Spinal cord (tissue), 10 donors: ENCODE results near the gene RET. TPM values are rescaled to one million over a fixed set of nuclear protein-coding genes. Genes with fewer than 3 reads are reported as not detected.

Experiments used
- DNase-seq, 6 donors: peaks; one replicate each; pipeline versions ENCODE4 v3.0.0 to v3.0.0-alpha.2; 2013 to 2015; ENCODE audit warnings: low spot score in 6 of 6, low read depth in 4 of 6
- H3K27ac ChIP-seq: one replicate; pipeline ENCODE4 v1.5.1; 2013; ENCODE audit warnings: low read depth, low read length, control low read depth
- H3K27me3 ChIP-seq: one replicate; pipeline ENCODE4 v1.6.1; 2013; ENCODE audit warnings: low read length; ENCODE audit not compliant: control insufficient read depth, insufficient read depth
- H3K36me3 ChIP-seq: one replicate; pipeline ENCODE4 v1.6.1; 2013; ENCODE audit warnings: low read length; ENCODE audit not compliant: control insufficient read depth, insufficient read depth
- H3K4me1 ChIP-seq: one replicate; pipeline ENCODE4 v1.6.1; 2013; ENCODE audit warnings: low read length; ENCODE audit not compliant: control insufficient read depth, insufficient read depth
- H3K4me3 ChIP-seq: one replicate; pipeline ENCODE4 v1.5.1; 2013; ENCODE audit warnings: low read depth, low read length, control low read depth
- H3K9me3 ChIP-seq: one replicate; pipeline ENCODE4 v1.6.1; 2013; ENCODE audit warnings: low read length; ENCODE audit not compliant: control insufficient read depth, insufficient read depth
- WGBS: methylation state at CpG from one replicate; pipeline ENCODE4 v1.1.5; 2013; ENCODE audit warnings: missing lambda C conversion rate; ENCODE audit not compliant: insufficient coverage; 5-methylcytosine and 5-hydroxymethylcytosine counted together
- polyA plus RNA-seq, 2 donors: library from polyadenylated mRNA; unstranded; fragments of 120-200 nt; gene quantifications; one replicate each; pipeline ENCODE4 v1.2.1, GENCODE V29; 2013; ENCODE audit not compliant: insufficient read length in 2 of 2
- total RNA-seq, 2 donors: library from RNA; depleted of rRNA in 1 of 2; stranded (reverse); fragments of 120-200 nt in 1 of 2; fragments of >200 nt in 1 of 2; gene quantifications; one replicate each; pipeline versions ENCODE4 v1.2.3 to v1.2.4, GENCODE V29; 2013 to 2014
- donor health status: healthy.

Gene RET
- total and polyA plus RNA-seq, 4 donors = 9.5 to 49.9 (median 38.4) TPM

DNA sequence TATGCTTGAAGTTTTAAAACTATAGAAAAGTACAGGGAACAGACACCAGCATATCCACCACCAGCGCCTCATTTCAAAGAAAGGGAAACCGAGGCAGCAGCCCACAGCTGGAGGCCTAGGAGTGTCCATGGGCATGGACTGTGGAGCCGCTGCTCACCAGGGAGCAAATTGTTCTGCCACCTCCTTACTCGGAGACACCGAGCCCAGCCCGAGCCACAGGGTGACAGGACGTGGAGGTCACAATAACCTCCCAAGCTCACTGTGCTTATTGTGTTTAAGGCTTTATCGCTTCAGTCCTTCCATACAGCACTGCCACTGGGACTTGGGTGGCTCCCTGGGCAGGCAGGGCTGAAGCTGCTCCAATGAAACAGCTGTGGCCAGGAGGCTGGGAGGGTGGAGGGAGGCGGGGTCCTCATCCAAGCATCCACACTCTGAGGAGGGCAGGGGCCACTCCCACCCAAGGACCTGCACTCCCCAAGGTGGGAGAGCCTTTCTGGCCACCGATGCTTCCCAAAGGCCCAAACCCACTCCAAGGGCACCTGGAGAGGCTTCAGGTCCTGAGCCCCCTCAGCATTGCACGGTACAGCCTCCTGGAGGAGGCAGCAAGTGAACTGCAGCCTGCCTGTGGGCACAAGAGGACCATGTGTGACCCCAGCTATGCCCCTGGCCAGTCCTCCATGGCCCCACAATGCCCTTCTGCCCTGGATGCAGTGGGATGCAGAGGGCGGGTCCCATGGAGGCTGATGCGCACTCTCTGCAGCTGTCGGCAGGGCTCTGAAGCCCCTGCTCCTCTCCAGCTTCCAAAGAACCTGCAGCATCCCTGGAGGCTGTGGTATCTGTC is 38.7 kb upstream of the RET start:
- H3K36me3 ChIP-seq = no peaks in the 10 kb centered on the region
- H3K4me1 ChIP-seq = no peaks in the 10 kb centered on the region
- H3K9me3 ChIP-seq = no peaks in the 10 kb centered on the region
- 86% methylated on average over 9 of the region's 14 CpGs for WGBS
- no peak for DNase-seq
- no peaks in the 10 kb centered on the region for H3K27me3 ChIP-seq
- H3K27ac ChIP-seq = no peak overlapping the region
- H3K4me3 ChIP-seq = no peak overlapping the region

DNA sequence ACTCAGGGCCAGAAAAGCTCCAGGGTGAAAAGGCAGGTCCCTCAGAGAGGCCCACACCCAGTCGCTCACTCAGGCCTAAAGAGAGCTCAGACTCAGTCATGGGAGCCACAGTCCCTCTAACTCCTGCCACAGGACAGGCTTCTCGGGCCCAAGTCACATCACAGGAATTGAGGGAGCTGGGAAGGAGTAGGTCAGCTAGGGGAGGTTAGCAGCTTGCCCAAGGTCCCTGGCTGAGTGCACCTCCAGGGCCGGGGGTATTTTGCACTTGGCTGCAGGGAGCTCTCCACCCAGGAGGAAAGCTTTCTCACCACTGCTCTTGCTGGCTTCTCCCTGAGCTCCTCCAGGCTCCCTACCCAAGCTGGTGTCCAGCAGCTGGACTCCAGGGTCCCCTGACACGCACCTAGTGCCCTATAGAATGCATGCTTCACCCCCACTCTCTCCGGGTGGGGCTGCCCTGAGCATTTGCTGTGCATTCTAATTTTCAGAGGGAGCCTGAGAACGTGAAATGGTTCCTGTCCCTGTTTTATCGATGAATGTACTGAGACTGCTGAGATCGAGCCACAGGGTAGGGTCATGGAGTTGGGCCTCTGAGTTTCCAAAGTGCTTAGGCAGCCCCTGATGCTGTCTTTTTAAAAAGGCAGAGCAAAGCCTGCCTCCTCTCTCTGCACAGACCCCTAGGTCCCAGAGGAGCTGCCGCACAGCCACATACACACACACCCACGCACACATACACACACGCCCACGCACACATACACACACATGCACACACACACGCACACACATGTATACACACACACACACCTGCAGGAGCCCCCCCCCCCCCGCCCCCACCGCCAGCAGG is 37.9 kb upstream of the RET start:
- Histone ChIP-seq H3K9me3 (no peaks in the 10 kb centered on the region), H3K36me3 (no peaks in the 10 kb centered on the region), H3K27me3 (no peaks in the 10 kb centered on the region), H3K27ac (no peak overlapping the region), H3K4me1 (peaks cover 3% of the 10 kb centered on the region), H3K4me3 (no peak overlapping the region)
- 78% methylated on average over 8 of the region's 15 CpGs for WGBS
- no peak for DNase-seq

GRCh38 chr10:43039624-43040481 is 37.0 kb upstream of the RET start:
- Histone ChIP-seq H3K4me1 (peaks cover 11% of the 10 kb centered on the region), H3K36me3 (no peaks in the 10 kb centered on the region), H3K27ac (no peak overlapping the region), H3K9me3 (no peaks in the 10 kb centered on the region), H3K27me3 (no peaks in the 10 kb centered on the region), H3K4me3 (no peak overlapping the region)
- DNase-seq = no peak
- WGBS = 82% methylated on average over 21 of the region's 21 CpGs

DNA sequence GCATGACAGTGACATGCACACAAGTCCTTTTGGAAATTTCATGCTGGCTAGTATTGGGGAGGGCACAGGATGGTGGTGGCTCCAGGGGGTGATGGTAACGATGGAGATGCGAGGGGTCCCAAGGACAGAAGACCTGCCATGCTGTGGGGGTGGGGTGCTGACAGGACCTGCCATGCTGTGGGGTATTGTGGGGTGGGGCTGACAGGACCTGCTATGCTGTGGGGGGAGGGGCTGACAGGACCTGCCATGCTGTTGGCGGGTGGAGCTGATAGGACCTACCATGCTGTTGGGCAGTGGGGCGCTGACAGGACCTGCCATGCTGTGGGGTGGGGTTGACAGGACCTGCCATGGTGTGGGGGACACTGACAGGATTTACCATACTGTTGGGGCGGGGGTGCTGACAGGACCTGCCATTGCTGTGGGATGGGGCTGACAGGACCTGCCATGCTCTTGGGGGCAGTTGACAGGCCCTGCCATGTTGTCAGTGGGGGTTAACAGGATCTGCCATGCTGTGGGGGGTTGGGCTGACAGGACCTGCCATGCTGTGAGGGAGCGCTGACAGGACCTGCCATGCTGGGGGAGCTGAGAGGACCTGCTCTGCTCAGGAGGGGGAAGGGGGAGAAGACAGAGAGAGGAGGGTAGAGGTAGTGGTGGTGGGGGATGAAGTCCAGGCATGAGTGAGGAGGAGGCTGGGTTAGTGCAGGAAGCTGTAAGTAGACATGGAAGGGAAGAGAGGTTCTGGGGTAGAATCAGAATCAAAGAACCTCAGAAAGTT is 36.2 kb upstream of the RET start:
- Histone ChIP-seq H3K27ac (no peak overlapping the region), H3K27me3 (no peaks in the 10 kb centered on the region), H3K4me1 (peaks cover 15% of the 10 kb centered on the region), H3K36me3 (no peaks in the 10 kb centered on the region), H3K9me3 (no peaks in the 10 kb centered on the region), H3K4me3 (no peak overlapping the region)
- DNase-seq = no peak
- WGBS = 93% methylated on average over 6 of the region's 6 CpGs

DNA sequence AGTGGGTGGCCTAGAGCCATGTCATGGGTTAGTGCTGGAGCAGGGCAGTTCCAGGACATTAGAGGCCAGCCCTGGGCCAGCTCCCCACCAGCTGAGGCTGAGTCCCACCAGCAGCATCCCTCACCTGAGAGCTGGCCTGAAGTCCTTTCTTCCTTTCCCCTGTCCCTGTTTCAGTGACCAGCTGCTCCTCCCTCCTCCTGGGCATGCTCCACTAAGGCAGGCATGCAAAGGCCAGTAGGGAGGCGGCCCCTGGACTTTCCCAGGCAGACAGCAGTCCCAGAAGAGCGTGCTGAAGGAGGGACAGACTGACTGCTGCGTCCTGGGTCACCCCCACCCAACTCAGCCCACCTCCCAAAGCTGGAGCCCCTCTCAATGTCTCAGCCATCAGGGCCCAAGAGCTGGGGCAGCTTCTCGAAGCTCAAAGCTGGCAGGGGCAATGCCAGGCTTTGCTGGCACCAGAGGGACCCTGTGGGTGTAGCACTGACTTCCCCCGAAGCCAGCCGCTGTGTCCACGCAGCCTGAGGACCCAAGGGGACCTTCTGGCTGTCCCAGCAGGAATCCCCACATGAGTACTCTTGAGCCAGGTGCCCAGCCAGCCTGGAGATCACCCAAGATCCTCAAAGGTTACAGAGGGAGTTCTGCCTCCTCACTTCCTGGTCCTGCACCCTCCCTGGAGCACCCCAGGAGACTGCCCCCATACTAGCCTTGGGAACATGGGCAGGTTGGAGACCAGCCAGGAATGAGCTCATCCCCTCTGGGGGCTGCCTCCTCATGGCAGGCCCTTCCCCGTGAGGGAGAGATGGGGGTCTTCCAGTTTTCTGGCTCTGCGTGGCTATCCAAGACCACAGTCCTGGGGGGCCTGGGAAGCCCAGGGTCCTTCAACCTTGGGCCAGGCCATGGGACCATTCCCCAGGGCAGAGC is 35.2 kb upstream of the RET start:
- H3K27ac ChIP-seq = no peak overlapping the region

DNA sequence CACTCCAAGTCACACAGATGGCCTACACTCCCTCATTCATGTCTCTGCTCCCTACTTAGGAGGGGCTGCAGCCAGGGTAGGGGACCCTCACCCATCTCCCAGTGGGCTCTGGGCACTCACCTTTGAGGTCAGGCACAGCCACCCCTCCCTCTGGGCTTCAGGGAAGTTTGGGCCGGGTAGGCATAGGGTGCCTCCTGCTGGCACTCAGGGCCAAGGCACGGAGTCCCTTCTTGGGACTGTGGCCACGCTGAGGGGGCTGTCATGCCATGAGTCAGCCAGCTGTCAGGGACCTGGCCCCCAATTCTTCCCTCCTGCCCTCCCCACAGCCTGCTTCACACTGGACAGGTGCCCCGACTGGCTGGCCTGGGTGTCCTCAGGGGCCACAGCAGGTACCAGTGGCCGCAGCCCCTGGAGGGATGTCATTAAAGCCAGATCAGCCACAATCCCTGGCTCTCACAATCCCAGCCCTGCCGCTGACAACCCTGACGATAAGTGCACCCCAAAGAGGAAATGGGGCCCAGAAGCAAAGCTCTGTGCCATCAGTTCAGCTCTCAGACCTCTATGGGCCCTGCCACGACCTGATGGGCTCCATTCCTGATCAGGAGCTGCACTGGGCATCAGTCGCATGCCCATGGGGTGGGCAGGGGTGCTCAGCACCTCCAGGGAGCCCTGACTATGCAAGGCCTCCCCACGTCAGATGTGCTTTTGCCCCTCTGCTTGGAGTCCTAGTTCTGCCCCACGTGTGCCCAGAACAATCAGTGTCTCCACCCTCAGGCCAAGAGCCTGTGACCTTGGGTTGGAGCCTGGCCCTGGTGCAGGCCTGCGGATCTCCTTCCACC is 34.1 kb upstream of the RET start:
- Histone ChIP-seq H3K27me3 (no peaks in the 10 kb centered on the region), H3K9me3 (no peaks in the 10 kb centered on the region), H3K4me1 (peaks cover 19% of the 10 kb centered on the region), H3K27ac (no peak overlapping the region), H3K36me3 (no peaks in the 10 kb centered on the region), H3K4me3 (no peak overlapping the region)
- WGBS = 83% methylated on average over 12 of the region's 12 CpGs
- no peak for DNase-seq

More for the DNA sequence above, 35.2 kb upstream of the RET start:
- WGBS = 75% methylated on average over 9 of the region's 9 CpGs
- H3K9me3 ChIP-seq = no peaks in the 10 kb centered on the region
- H3K4me1 ChIP-seq = peaks cover 17% of the 10 kb centered on the region
- H3K36me3 ChIP-seq = no peaks in the 10 kb centered on the region
- no peak for DNase-seq
- H3K4me3 ChIP-seq = no peak overlapping the region
- no peaks in the 10 kb centered on the region for H3K27me3 ChIP-seq

DNA sequence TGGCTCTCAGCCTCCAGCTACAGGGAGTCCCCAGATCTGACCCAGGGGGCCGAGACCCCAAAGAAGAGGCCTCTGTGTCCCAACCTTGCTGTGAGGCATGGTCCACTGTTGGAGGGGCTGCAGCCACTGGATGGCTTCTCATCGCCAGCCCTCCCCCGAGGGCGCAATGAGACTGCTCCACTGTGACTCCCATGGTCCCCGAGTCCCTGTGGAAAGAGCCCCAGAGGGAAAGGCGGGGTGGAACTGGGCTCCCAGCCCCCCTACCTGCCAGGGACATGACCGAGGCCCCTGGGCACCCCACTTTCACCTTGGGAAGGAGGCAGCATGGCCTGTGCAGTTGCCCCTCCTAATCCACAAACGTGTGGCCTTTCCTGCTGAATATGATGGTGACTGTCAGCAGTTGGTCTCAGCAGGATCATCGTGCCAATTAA is 33.5 kb upstream of the RET start:
- Histone ChIP-seq H3K36me3 (no peaks in the 10 kb centered on the region), H3K27me3 (no peaks in the 10 kb centered on the region), H3K9me3 (no peaks in the 10 kb centered on the region), H3K4me3 (no peak overlapping the region), H3K27ac (no peak overlapping the region), H3K4me1 (peaks cover 19% of the 10 kb centered on the region)
- WGBS = 90% methylated on average over 7 of the region's 9 CpGs
- DNase-seq = no peak
